Thoracic aorta (tissue), 2 donors: ENCODE measurements around the gene MID2. TPM values are rescaled to one million over a fixed set of nuclear protein-coding genes. Genes with fewer than 3 reads are reported as not detected.
"Not testable (repeated sequence)": the region's sequence is repeated elsewhere in the genome, so short reads cannot be mapped to it uniquely, and the experiment has no call there.

Experiments
- ATAC-seq: fragments of 150-250 bp; one replicate; pipeline ENCODE4 v1.8.0; 2017; ENCODE audit warnings: low read depth; ENCODE audit not compliant: insufficient number of reproducible peaks, low FRiP score
- DNase-seq: peaks from one replicate; pipeline ENCODE4 v3.0.0-alpha.2; 2020; ENCODE audit warnings: low spot score
- H3K27ac ChIP-seq, 2 donors: fragments of 200-600 bp; sonication (generic); 1 replicate in 1 of 2; 2 replicates in 1 of 2; pipeline ENCODE4 v1.5.1; 2016; ENCODE audit warnings: mild to moderate bottlenecking in 2 of 2, moderate library complexity in 2 of 2
- H3K27me3 ChIP-seq: fragments of 200-600 bp; sonication (generic); replicated peaks from 2 replicates; pipeline ENCODE4 v1.6.0; 2016; ENCODE audit warnings: mild to moderate bottlenecking; ENCODE audit not compliant: insufficient read depth
- H3K36me3 ChIP-seq: fragments of 200-600 bp; sonication (generic); one replicate; pipeline ENCODE4 v1.5.1; 2016
- H3K4me1 ChIP-seq, 2 donors: fragments of 200-600 bp; sonication (generic); 1 replicate in 1 of 2; 2 replicates in 1 of 2; pipeline versions ENCODE4 v1.5.1 to v1.6.0; 2016; ENCODE audit warnings: low read depth in 2 of 2, mild to moderate bottlenecking in 1 of 2; ENCODE audit not compliant: control insufficient read depth in 1 of 2
- H3K4me3 ChIP-seq: fragments of 200-600 bp; sonication (generic); 2 replicates; pipeline ENCODE4 v1.5.1; 2016; ENCODE audit warnings: mild to moderate bottlenecking
- H3K9me3 ChIP-seq: fragments of 200-600 bp; sonication (generic); 2 replicates; pipeline ENCODE4 v1.5.1; 2016
- total RNA-seq, 2 donors: library from RNA; depleted of rRNA; stranded (reverse); fragments of >200 nt; gene quantifications; one replicate each; pipeline versions ENCODE4 v1.1.0 to v1.2.3, GENCODE V29; 2016
- TF ChIP-seq, protein P1 (sequence below): fragments of 200-600 bp; sonication (generic); IDR thresholded peaks from one replicate; pipeline ENCODE4 v1.5.1; 2019; ENCODE audit warnings: antibody characterized with exemption

MID2 gene
- total RNA-seq, 2 donors from 2014 or later: 24.7 to 34.1 TPM

DNA sequence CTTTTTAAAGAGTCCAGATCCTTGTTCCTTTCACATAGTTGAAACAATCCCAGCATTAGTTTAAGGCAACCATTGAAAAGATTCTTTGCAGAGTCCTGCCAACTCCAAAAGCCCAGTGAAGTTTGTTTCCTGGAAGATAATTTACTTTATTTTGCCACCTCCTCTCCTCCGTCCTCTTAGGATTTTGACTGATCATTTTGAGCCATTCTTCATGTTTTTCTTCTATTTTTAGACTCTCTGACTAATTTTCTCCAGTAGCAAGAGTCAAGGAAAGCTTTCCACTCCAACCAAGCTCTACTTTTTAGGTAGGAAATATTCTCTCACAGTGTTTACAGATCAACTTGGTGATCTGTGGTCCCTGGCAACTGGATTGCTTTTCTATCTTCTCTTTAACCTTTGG, 37.8 kb upstream of the MID2 start:
- H3K27ac ChIP-seq: peak overlapping the region; percentile 17 to 74
- no peak overlapping the region for H3K4me3 ChIP-seq
- H3K36me3 ChIP-seq: no peaks in the 10 kb centered on the region
- H3K9me3 ChIP-seq: no peaks in the 10 kb centered on the region
- ATAC-seq: no peak
- H3K27me3 ChIP-seq: no peaks in the 10 kb centered on the region
- TF ChIP-seq, protein P1, sequence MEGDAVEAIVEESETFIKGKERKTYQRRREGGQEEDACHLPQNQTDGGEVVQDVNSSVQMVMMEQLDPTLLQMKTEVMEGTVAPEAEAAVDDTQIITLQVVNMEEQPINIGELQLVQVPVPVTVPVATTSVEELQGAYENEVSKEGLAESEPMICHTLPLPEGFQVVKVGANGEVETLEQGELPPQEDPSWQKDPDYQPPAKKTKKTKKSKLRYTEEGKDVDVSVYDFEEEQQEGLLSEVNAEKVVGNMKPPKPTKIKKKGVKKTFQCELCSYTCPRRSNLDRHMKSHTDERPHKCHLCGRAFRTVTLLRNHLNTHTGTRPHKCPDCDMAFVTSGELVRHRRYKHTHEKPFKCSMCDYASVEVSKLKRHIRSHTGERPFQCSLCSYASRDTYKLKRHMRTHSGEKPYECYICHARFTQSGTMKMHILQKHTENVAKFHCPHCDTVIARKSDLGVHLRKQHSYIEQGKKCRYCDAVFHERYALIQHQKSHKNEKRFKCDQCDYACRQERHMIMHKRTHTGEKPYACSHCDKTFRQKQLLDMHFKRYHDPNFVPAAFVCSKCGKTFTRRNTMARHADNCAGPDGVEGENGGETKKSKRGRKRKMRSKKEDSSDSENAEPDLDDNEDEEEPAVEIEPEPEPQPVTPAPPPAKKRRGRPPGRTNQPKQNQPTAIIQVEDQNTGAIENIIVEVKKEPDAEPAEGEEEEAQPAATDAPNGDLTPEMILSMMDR: no peak
- H3K4me1 ChIP-seq: peaks cover 0 to 8% of the 10 kb centered on the region in 2 donors
- DNase-seq: no peak

DNA sequence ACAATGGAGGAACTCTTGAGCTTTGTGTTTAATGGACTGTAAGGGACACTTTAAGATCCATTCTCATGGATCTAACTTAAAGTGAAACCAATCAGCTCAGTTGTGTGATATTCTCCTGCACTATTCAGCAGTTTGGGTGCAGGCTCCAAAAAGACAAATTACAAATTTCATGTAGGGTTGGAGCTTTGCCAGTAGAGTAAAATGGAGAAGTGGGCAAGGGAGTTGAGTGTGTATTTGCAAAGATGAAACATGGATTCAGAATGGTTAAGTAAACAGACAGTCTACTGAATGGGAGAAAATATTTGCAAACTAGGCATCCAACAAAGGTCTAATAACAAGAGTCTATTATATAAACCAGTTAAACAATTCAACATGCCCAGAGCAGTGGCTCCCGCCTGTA, 21.2 kb upstream of the MID2 start:
- Histone ChIP-seq H3K4me3 (no peak overlapping the region), H3K27me3 (no peaks in the 10 kb centered on the region), H3K27ac (no peak overlapping the region), H3K4me1 (no peaks in the 10 kb centered on the region), H3K9me3 (no peaks in the 10 kb centered on the region), H3K36me3 (no peaks in the 10 kb centered on the region)
- TF ChIP-seq, protein P1: no peak
- ATAC-seq (no peak), DNase-seq (no peak)

DNA sequence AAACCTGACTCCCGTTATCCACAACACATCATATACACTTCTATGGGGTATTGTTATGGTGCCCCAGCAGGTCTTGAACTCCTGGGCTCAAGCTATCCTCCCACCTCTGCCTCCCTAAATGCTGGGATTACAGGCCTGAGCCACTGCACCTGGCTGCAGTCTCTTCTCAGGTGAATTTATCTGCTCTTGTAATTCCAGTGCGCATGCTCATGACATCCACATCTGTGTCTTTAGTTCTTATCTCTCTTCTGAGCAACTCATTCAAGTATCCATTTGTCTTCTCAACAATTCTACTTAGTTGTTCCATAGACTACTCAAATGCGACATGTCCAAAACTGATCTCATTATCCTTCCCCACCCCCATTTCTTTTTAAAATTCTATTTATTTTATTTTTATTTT, 20.5 kb upstream of the MID2 start:
- Histone ChIP-seq H3K27ac (no peak overlapping the region), H3K9me3 (no peaks in the 10 kb centered on the region), H3K27me3 (no peaks in the 10 kb centered on the region), H3K4me3 (no peak overlapping the region), H3K36me3 (no peaks in the 10 kb centered on the region), H3K4me1 (no peaks in the 10 kb centered on the region)
- DNase-seq (no peak), ATAC-seq (no peak)
- TF ChIP-seq, protein P1: no peak

DNA sequence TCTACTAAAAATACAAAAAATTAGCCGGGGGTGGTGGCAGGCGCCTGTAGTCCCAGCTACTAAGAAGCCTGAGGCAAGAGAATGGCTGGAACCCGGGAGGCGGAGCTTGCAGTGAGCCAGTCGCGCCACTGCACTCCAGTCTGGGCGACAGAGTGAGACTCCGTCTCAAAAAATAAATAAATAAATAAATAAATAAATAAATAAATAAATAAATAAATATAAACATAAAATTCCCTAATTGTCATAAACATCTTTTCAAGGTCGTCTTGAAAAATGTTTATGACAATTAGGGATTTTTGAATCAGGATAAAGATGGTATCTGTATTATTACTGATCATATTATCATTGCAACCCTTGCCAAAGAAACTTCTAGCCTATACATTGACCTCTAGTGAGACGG, 15.6 kb upstream of the MID2 start:
- ATAC-seq, H3K9me3 ChIP-seq: not testable (repeated sequence)

DNA sequence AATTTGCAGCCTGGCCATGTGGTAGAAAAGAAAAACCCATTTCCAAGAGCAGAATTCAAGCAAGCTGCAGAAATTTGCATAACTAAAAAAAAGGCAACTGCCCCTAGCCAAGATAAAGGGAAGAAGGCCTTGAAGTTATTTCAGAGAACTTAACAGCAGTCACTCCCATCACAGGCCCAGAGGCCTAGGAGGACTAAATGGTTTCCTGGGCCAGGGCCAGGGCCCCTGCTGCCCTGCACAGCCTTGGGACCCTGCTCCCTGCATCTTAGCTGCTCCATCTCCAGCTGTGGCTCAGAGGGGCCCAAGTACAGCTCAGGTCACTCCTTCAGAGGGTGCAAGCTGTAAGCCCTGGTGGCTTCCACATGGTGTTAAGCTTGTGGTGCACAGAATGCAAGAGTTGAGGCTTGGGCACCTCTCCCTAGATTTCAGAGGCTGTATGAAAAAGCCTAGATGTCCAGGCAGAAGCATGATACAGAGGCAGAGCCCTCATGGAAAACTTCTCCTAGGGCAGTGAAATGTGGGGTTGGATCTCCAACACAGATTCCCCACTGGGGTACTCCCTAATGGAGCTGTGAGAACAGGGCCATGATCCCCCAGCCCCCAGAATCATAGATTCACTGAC, 6.7 kb upstream of the MID2 start:
- no peaks in the 10 kb centered on the region for H3K9me3 ChIP-seq
- ATAC-seq: no peak
- no peak for DNase-seq
- no peak overlapping the region for H3K4me3 ChIP-seq
- no peaks in the 10 kb centered on the region for H3K27me3 ChIP-seq
- TF ChIP-seq, protein P1: no peak
- H3K27ac ChIP-seq: no peak overlapping the region
- no peaks in the 10 kb centered on the region for H3K4me1 ChIP-seq
- no peaks in the 10 kb centered on the region for H3K36me3 ChIP-seq

More for the DNA sequence above, 15.6 kb upstream of the MID2 start:
- H3K36me3 ChIP-seq, H3K4me3 ChIP-seq, DNase-seq, H3K4me1 ChIP-seq, H3K27me3 ChIP-seq, H3K27ac ChIP-seq: not testable (repeated sequence)

DNA sequence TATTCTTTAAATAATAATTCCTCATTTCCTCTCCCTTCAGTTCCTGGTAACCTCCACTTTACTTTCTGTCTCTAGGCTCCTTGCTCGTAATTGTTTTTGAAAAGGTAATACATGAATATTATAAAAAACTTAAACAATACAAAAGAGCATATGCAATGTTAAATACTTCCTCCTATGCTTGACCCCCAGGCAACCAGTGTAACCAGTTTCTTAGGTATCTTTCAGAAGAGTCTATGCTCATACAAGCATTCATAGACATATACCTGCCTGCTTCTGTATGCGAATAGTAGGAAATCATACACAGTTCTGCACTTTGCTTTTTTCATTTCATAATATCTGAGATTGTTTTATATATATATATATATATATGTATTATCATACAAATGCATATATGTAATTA, 2.6 kb upstream of the MID2 start:
- Histone ChIP-seq H3K4me3 (no peak overlapping the region), H3K27me3 (no peaks in the 10 kb centered on the region), H3K9me3 (no peaks in the 10 kb centered on the region), H3K27ac (no peak overlapping the region), H3K36me3 (no peaks in the 10 kb centered on the region), H3K4me1 (peaks cover 0 to 4% of the 10 kb centered on the region in 2 donors)
- TF ChIP-seq, protein P1: no peak
- no peak for ATAC-seq
- DNase-seq: no peak
